Loucy (cell line): ENCODE data around the gene ING5.

Experiments used
- CTCF ChIP-seq: fragments of 200-600 bp; sonication (generic); conservative IDR thresholded peaks from 2 replicates; pipeline ENCODE4 v1.5.1; 2014; ENCODE audit warnings: mild to moderate bottlenecking, antibody characterized with exemption, low read length
- EZH2phosphoT487 ChIP-seq: fragments of 200-600 bp; IDR thresholded peaks from 2 replicates; pipeline ENCODE4 v1.6.1; 2018; ENCODE audit warnings: antibody characterized with exemption, mild to moderate bottlenecking, moderate library complexity, borderline replicate concordance

GRCh38 chr2:241730671-241731293 lies 28.9 kb downstream of the ING5 start:
- TF ChIP-seq CTCF = no peak
- TF ChIP-seq EZH2phosphoT487 = no peak
